GM21528 (cell line): Measurements from ENCODE around the gene DGLUCY.

ENCODE experiments used
- ATAC-seq: cut with Tn5 transposase; IDR thresholded peaks from one replicate; pipeline ENCODE4 v1.9.1; 2021; ENCODE audit warnings: mild to moderate bottlenecking, moderate library complexity; ENCODE audit not compliant: unreplicated experiment, low FRiP score

DGLUCY gene

DNA sequence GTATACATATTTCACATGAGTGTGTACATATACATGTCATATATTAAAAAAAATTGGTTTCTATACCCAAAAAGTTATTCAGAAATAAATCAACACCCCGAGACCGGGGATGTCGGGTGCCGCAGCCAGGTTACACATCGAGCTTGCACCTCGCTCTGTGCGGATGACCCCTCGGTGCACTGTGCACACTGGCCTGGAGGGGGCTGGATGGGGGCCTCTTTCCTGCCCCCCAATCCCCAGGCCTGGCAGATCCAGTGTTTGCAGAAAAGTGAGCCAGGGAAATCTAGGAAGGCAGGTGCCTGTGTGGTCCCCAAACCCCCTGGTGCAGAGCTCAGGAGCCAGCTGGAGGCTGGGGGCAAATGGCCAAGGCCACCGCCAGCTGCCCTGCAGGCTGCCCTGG lies 157.8 kb downstream of the DGLUCY start:
- no peak for ATAC-seq

DNA sequence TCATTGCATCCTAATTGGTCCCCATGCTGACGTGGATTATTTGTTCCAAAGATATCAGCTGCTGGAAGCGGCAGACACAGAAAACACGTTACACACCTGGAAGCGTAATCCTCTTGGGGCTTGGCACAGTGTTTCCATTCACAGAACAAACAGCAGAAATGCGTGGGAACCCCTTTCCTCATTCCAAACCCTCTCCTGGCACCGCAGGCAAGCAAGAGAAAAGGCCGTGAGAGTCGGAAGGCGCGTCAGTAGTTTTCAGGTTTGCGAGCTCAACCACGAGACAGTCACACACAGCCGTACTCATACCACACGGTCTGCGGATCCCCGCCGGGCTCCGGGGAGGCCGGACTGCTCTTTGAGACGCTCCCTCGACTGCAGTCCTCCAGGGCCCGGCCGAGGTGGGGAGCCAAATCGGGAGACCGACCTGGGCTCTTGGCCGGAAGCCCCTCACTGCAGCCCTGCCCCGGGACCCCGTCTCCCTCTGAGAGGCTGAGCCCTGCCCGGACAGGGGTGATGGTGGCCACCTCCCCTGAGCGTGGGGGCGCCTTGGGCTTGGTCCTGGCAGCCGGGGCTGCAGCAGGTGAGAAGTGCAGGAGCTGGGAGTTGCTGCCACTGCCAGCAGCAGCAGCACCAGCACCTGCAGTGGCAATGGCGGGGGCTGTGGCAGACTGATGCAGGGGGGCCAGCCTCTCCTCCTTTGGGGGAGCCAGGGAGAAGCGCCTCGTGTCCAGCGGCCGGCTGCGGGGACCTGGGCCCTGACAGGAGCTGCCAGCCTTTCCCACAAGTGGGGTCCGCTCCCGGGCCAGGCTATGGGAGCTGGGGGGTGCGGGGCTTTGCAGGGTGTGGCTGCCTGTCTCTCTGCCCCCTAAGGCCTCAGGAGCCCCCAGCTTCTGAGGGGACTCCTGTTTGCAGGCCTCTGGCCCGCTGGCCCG lies 158.7 kb downstream of the DGLUCY start:
- ATAC-seq = no peak

DNA sequence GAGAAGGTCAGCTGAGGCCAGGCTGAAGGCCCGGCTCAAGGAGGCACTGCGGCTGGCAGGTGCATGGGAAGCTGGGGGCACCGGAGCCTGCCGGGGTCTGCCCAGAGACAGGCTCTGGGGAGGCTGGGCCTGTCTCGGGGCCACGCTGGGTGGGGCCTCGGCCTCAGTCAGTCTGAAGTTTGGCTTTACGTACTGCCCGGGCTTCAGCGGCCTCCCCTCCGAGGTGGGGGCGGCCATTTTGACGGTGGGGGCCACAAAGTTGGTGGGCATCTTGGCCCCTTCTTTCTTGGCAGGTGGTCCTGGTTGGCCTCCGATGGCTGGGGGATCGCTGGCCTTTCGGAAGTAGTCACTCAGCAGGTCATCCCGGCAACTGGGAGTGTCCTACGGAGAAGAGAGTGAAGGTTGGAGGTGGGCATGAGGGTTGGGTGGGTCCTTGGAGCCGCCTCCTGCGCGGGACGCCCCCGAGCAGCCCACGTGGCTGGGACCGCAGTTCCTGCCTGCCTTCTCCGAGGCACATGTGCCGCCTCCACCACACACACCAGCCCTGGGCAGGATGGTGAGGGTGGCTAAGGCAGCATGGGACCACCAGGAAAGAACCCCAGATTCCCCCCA lies 159.5 kb downstream of the DGLUCY start:
- no peak for ATAC-seq

DNA sequence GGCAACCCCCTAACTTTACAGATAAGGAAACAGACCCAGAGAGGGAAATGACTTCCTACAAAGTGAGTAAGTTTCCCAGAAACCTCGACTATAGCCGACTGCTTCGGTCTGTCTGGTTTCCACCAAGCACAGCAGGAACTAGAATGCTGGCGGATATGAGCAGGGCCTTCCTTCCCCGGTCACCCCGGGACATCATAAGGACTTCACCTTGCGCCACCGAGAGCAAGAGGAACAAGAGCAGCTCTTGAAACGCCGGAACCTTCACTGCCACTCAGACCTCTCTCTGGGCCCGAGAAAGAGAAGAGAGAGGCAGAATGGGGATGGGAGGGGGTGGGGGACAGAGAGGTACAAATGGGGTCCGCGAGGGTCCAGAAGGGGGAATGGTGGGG lies 160.0 kb downstream of the DGLUCY start:
- ATAC-seq = no peak

DNA sequence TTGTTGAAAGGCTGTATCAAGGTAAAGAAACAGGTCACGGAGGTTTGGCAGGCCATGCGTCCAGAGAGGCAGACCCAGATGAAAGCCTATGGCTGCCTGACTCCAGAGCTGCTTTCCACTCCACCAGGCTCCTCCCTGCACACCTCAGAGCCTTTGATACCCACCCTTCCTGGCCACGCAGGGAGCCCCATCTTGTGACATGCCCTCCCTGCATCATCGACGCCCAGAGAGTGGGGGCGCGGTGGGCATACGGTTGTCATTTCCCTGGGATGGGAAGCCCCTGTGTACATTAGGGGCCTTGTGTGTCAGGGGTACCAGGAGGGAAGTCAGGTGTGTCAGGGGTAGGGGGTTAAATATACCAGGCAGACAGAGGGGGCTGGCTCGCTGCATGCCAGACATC lies 160.9 kb downstream of the DGLUCY start:
- ATAC-seq = no peak
